ENCODE results near the gene DTWD1.

GRCh38 chr15:49696433-49696832, 75.6 kb downstream of the DTWD1 start:
- TF ChIP-seq POLR2A (IDR thresholded peaks at IDR 0.05; ENCODE audit: low read depth, low read length) (no peak), TAF1 (IDR thresholded peaks at IDR 0.05; ENCODE audit: low read depth, low read length) (no peak)

All from GM12891 (cell line).